GF-D8 (cell line): Measurements from ENCODE around the gene TMEM179.

Experiments used
- DNase-seq: peaks from one replicate; lab custom pipeline; 2025; lab: John Stamatoyannopoulos, UW

The TMEM179 gene

GRCh38 chr14:104555430-104556255 is 48.9 kb downstream of the TMEM179 start:
- DNase-seq, result no peak

- DNase-seq, result no peak
These were observed 49.8 kb downstream of the TMEM179 start for GRCh38 chr14:104554608-104555429.

- DNase-seq, result no peak
These were observed 50.4 kb downstream of the TMEM179 start for GRCh38 chr14:104554088-104554607.

- no peak for DNase-seq
These were observed 51.1 kb downstream of the TMEM179 start for GRCh38 chr14:104553166-104554087.

- DNase-seq, result no peak
These were observed 51.8 kb downstream of the TMEM179 start for GRCh38 chr14:104552738-104553125.

GRCh38 chr14:104551851-104552737 is 52.5 kb downstream of the TMEM179 start:
- no peak for DNase-seq

- DNase-seq, result no peak
These were observed 53.5 kb downstream of the TMEM179 start for GRCh38 chr14:104550861-104551728.

GRCh38 chr14:104550340-104550860 is 54.2 kb downstream of the TMEM179 start:
- no peak for DNase-seq

GRCh38 chr14:104549536-104550339 is 54.8 kb downstream of the TMEM179 start:
- no peak for DNase-seq

GRCh38 chr14:104548802-104549535 is 55.6 kb downstream of the TMEM179 start:
- no peak for DNase-seq

- no peak for DNase-seq
These were observed 56.4 kb downstream of the TMEM179 start for GRCh38 chr14:104547998-104548700.

GRCh38 chr14:104547310-104547997 is 57.1 kb downstream of the TMEM179 start:
- no peak for DNase-seq

- no peak for DNase-seq
These were observed 57.8 kb downstream of the TMEM179 start for GRCh38 chr14:104546591-104547309.

- DNase-seq, result no peak
These were observed 58.5 kb downstream of the TMEM179 start for GRCh38 chr14:104545942-104546501.

- no peak for DNase-seq
These were observed 59.2 kb downstream of the TMEM179 start for GRCh38 chr14:104545151-104545941.
